Fibroblast of peridontal ligament (primary cell): ENCODE measurements around the gene MRPL41.
A peak's percentile ranks its signal among the peaks of the same experiment; 100 is the strongest.
"Not testable (repeated sequence)": the region's sequence is repeated elsewhere in the genome, so short reads cannot be mapped to it uniquely, and the experiment has no call there.

Experiments
- DNase-seq: peaks from one replicate; pipeline ENCODE4 v3.0.0-alpha.2; 2010; ENCODE audit errors: extremely low read depth

Gene MRPL41

GRCh38 chr9:137552022-137552768 is 516 bp downstream of the MRPL41 start:
- no peak for DNase-seq

- DNase-seq: not testable (repeated sequence)
Measured at GRCh38 chr9:137553654-137554053, 2.0 kb downstream of the MRPL41 start.

GRCh38 chr9:137554349-137554748 is 2.7 kb downstream of the MRPL41 start:
- DNase-seq: no peak

GRCh38 chr9:137555179-137555578 is 3.5 kb downstream of the MRPL41 start:
- no peak for DNase-seq

- no peak for DNase-seq
Measured at GRCh38 chr9:137556069-137556838, 4.6 kb downstream of the MRPL41 start.

- no peak for DNase-seq
Measured at GRCh38 chr9:137558127-137558526, 6.4 kb downstream of the MRPL41 start.

GRCh38 chr9:137564134-137564533 is 12.5 kb downstream of the MRPL41 start:
- DNase-seq: no peak

- DNase-seq: no peak
Measured at GRCh38 chr9:137564817-137565411, 13.2 kb downstream of the MRPL41 start.

GRCh38 chr9:137568445-137568844 is 16.8 kb downstream of the MRPL41 start:
- not testable (repeated sequence) for DNase-seq

GRCh38 chr9:137569609-137570203 is 18.0 kb downstream of the MRPL41 start:
- DNase-seq: no peak

GRCh38 chr9:137570566-137570965 is 18.9 kb downstream of the MRPL41 start:
- DNase-seq: no peak

GRCh38 chr9:137574192-137574591 is 22.5 kb downstream of the MRPL41 start:
- no peak for DNase-seq

- no peak for DNase-seq
Measured at GRCh38 chr9:137575364-137575715, 23.7 kb downstream of the MRPL41 start.

GRCh38 chr9:137575716-137576411 is 24.2 kb downstream of the MRPL41 start:
- no peak for DNase-seq

- DNase-seq: peak; percentile 80
Measured at GRCh38 chr9:137578518-137579258, 27.0 kb downstream of the MRPL41 start, which contains the start of gene DPH7. Gene DPH7, minus strand, starts transcription at chr9:137578925. Its CDS starts 148 bp downstream, at chr9:137578777.

- no peak for DNase-seq
Measured at GRCh38 chr9:137579259-137579604, 27.6 kb downstream of the MRPL41 start.

GRCh38 chr9:137580209-137580953 is 28.7 kb downstream of the MRPL41 start:
- no peak for DNase-seq

GRCh38 chr9:137580954-137581322 is 29.3 kb downstream of the MRPL41 start:
- DNase-seq: no peak

GRCh38 chr9:137581361-137582285 is 29.9 kb downstream of the MRPL41 start:
- no peak for DNase-seq
